ENCODE measurements around the gene TIMM13. TPM values are rescaled to one million over a fixed set of nuclear protein-coding genes. Genes with fewer than 3 reads are reported as not detected.

Gene TIMM13
- total and polyA plus RNA-seq, 3 experiments from 2014 or later = 71.0 to 169 (median 154) TPM

GRCh38 chr19:2441096-2441752 lies 13.8 kb upstream of the TIMM13 start:
- Histone ChIP-seq H3K36me3 (ENCODE audit: insufficient read depth, low read length) (peaks cover 4% of the 10 kb centered on the region), H3K4me3 (ENCODE audit: low read length) (no peak overlapping the region), H3K27me3 (ENCODE audit: insufficient read depth, low read length, poor library complexity, severe bottlenecking) (no peaks in the 10 kb centered on the region), H3K9me3 (ENCODE audit: low read length) (no peaks in the 10 kb centered on the region), H3K27ac (ENCODE audit: low read depth, low read length) (no peak overlapping the region), H3K4me1 (ENCODE audit: insufficient read depth, low read length) (no peaks in the 10 kb centered on the region)
- H3K27me3 Mint-ChIP-seq = no peaks in the 10 kb centered on the region
- no peaks in the 10 kb centered on the region for H3K9me3 Mint-ChIP-seq
- peak overlapping the region in 1 of 8 donors; percentile 81 for H3K27ac Mint-ChIP-seq
- H3K36me3 Mint-ChIP-seq = peaks cover 0 to 41% (median 6%) of the 10 kb centered on the region in 3 donors
- H3K4me1 Mint-ChIP-seq = peaks cover under 1 to 4% (median 3%) of the 10 kb centered on the region in 3 donors
- CTCF ChIA-PET = interaction anchor here (1.6 kb wide), 1 partner anchor 196 kb away, joined by 4 read pairs; no protein-coding TSS in a partner anchor
- DNase-seq = no peak
- no peak overlapping the region for H3K4me3 Mint-ChIP-seq
- POLR2A ChIA-PET = interaction anchor here (0.8 kb wide), 1 partner anchor 28 kb away, joined by 4 read pairs; no protein-coding TSS in a partner anchor

DNA sequence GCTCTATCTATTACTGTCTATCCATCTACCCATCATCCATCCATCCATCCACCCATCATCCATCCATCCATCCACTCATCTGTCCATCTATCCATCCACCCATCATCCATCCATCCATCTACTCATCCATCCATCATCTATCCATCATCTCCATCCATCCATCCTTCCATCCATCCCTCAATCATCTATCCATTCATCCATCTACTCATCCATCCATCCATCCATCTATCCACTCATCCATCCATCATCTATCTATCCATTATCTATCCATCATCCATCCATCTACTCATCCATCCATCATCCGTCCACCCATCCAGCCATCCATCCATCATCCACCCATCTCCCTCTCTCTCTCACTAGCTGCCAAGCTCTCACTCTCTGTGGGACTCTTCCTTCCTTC lies 13.1 kb upstream of the TIMM13 start:
- no peaks in the 10 kb centered on the region for H3K27me3 ChIP-seq (ENCODE audit: insufficient read depth, low read length, poor library complexity, severe bottlenecking)
- peaks cover 4% of the 10 kb centered on the region for H3K36me3 ChIP-seq (ENCODE audit: insufficient read depth, low read length)
- no peaks in the 10 kb centered on the region for H3K4me1 ChIP-seq (ENCODE audit: insufficient read depth, low read length)
- DNase-seq = no peak
- Mint-ChIP-seq H3K4me3 (no peak overlapping the region), H3K36me3 (peaks cover 0 to 43% (median 6%) of the 10 kb centered on the region in 3 donors), H3K4me1 (peaks cover 0 to 4% (median 3%) of the 10 kb centered on the region in 3 donors), H3K9me3 (no peaks in the 10 kb centered on the region), H3K27me3 (no peaks in the 10 kb centered on the region), H3K27ac (peak overlapping the region in 3 of 8 donors; percentile 4 to 46 (median 7))
- POLR2A ChIA-PET = interaction anchor here (0.8 kb wide), 1 partner anchor 28 kb away, joined by 4 read pairs; no protein-coding TSS in a partner anchor
- H3K27ac ChIP-seq (ENCODE audit: low read depth, low read length) = no peak overlapping the region
- CTCF ChIA-PET = interaction anchor here (1.6 kb wide), 1 partner anchor 196 kb away, joined by 4 read pairs; no protein-coding TSS in a partner anchor
- no peaks in the 10 kb centered on the region for H3K9me3 ChIP-seq (ENCODE audit: low read length)
- no peak overlapping the region for H3K4me3 ChIP-seq (ENCODE audit: low read length)

DNA sequence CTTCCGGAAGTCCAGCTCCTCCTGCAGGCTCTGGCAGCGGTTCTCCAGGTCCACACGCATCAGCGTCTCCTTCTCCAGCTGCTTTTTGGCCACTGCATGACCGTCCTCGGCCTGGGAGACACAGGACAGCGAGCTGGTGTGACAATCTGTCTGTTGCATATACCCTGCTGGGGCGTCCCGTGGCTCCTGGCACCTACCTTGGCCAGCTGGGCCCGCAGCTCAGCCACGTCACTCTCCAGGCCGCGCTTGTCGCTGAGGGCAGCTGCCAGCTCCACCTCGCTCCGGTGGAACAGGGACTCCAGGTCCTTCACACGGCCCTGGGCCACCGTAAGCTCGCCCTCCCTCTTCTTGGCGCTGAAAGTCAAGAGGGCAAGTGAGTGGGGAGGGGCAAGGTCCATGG lies 10.8 kb upstream of the TIMM13 start:
- Mint-ChIP-seq H3K9me3 (no peaks in the 10 kb centered on the region), H3K4me1 (peaks cover 0 to 4% (median 3%) of the 10 kb centered on the region in 3 donors), H3K36me3 (peaks cover 0 to 38% (median 3%) of the 10 kb centered on the region in 3 donors), H3K27me3 (peaks cover 0 to 1% of the 10 kb centered on the region in 2 donors), H3K4me3 (no peak overlapping the region), H3K27ac (no peak overlapping the region)
- no peak for DNase-seq
- POLR2A ChIA-PET = no interaction called here
- H3K36me3 ChIP-seq (ENCODE audit: insufficient read depth, low read length) = peaks cover 4% of the 10 kb centered on the region
- H3K27ac ChIP-seq (ENCODE audit: low read depth, low read length) = no peak overlapping the region
- no peaks in the 10 kb centered on the region for H3K9me3 ChIP-seq (ENCODE audit: low read length)
- CTCF ChIA-PET = no interaction called here
- H3K4me3 ChIP-seq (ENCODE audit: low read length) = no peak overlapping the region
- no peaks in the 10 kb centered on the region for H3K4me1 ChIP-seq (ENCODE audit: insufficient read depth, low read length)
- no peaks in the 10 kb centered on the region for H3K27me3 ChIP-seq (ENCODE audit: insufficient read depth, low read length, poor library complexity, severe bottlenecking)

GRCh38 chr19:2436926-2437325 lies 9.5 kb upstream of the TIMM13 start:
- CTCF ChIA-PET = no interaction called here
- no peak overlapping the region for H3K27ac Mint-ChIP-seq
- POLR2A ChIA-PET = no interaction called here

GRCh38 chr19:2436384-2436783 lies 9.0 kb upstream of the TIMM13 start:
- ChIA-PET POLR2A (no interaction called here), CTCF (interaction anchor here (0.9 kb wide), 1 partner anchor 8 kb away, joined by 3 read pairs; no protein-coding TSS in a partner anchor)
- Histone ChIP-seq H3K4me1 (ENCODE audit: insufficient read depth, low read length) (no peaks in the 10 kb centered on the region), H3K27me3 (ENCODE audit: insufficient read depth, low read length, poor library complexity, severe bottlenecking) (no peaks in the 10 kb centered on the region), H3K9me3 (ENCODE audit: low read length) (no peaks in the 10 kb centered on the region), H3K36me3 (ENCODE audit: insufficient read depth, low read length) (peaks cover 4% of the 10 kb centered on the region), H3K27ac (ENCODE audit: low read depth, low read length) (no peak overlapping the region), H3K4me3 (ENCODE audit: low read length) (no peak overlapping the region)
- peaks cover 0 to 4% (median 3%) of the 10 kb centered on the region in 3 donors for H3K4me1 Mint-ChIP-seq
- H3K27ac Mint-ChIP-seq = no peak overlapping the region
- no peak for DNase-seq
- peaks cover 0 to 34% (median 3%) of the 10 kb centered on the region in 3 donors for H3K36me3 Mint-ChIP-seq
- H3K27me3 Mint-ChIP-seq = peaks cover 0 to 1% of the 10 kb centered on the region in 2 donors
- H3K4me3 Mint-ChIP-seq = no peak overlapping the region
- H3K9me3 Mint-ChIP-seq = no peaks in the 10 kb centered on the region

More at GRCh38 chr19:2436926-2437325, 9.5 kb upstream of the TIMM13 start:
- Histone ChIP-seq H3K4me1 (ENCODE audit: insufficient read depth, low read length) (no peaks in the 10 kb centered on the region), H3K36me3 (ENCODE audit: insufficient read depth, low read length) (peaks cover 4% of the 10 kb centered on the region), H3K27ac (ENCODE audit: low read depth, low read length) (no peak overlapping the region), H3K4me3 (ENCODE audit: low read length) (no peak overlapping the region), H3K27me3 (ENCODE audit: insufficient read depth, low read length, poor library complexity, severe bottlenecking) (no peaks in the 10 kb centered on the region), H3K9me3 (ENCODE audit: low read length) (no peaks in the 10 kb centered on the region)
- Mint-ChIP-seq H3K9me3 (no peaks in the 10 kb centered on the region), H3K36me3 (peaks cover 0 to 35% (median 3%) of the 10 kb centered on the region in 3 donors), H3K4me3 (no peak overlapping the region), H3K4me1 (peaks cover 0 to 4% (median 3%) of the 10 kb centered on the region in 3 donors), H3K27me3 (peaks cover 0 to 1% of the 10 kb centered on the region in 2 donors)
- no peak for DNase-seq

DNA sequence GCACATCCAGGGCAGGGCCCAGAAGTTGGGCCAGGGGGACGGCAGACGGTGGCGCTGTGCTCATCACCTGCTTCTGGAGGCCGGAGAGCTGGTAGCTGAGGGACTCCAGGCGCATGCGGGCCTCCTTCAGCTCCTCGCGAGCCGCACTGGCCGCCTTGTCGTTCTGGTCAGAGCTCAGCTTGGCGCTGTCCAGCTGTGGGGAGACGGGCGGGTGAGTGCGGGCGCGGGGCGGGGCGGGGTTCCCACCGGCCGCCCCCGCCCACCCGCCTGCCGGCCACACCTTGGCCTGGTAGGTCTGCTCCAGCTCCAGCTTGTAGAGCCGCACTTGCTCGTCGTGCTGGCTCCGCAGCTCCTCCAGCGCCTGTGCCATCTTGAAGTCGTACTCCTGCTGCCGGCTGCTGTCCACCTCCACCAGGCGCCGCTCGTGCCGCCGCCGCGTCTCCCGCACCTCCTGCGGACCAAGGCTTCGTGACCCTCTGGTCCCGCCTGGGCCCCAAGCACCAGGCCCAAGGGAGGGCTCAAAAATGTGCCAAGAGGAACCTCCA lies 7.4 kb upstream of the TIMM13 start:
- no peak overlapping the region for H3K4me3 Mint-ChIP-seq
- H3K36me3 Mint-ChIP-seq = peaks cover 0 to 42% (median 0%) of the 10 kb centered on the region in 3 donors
- POLR2A ChIA-PET = no interaction called here
- no peak overlapping the region for H3K4me3 ChIP-seq (ENCODE audit: low read length)
- CTCF ChIA-PET = no interaction called here
- H3K27ac ChIP-seq (ENCODE audit: low read depth, low read length) = no peak overlapping the region
- no peaks in the 10 kb centered on the region for H3K27me3 ChIP-seq (ENCODE audit: insufficient read depth, low read length, poor library complexity, severe bottlenecking)
- H3K36me3 ChIP-seq (ENCODE audit: insufficient read depth, low read length) = no peaks in the 10 kb centered on the region
- peaks cover 0 to 1% of the 10 kb centered on the region in 2 donors for H3K27me3 Mint-ChIP-seq
- DNase-seq = no peak
- H3K9me3 Mint-ChIP-seq = no peaks in the 10 kb centered on the region
- H3K4me1 ChIP-seq (ENCODE audit: insufficient read depth, low read length) = no peaks in the 10 kb centered on the region
- H3K27ac Mint-ChIP-seq = no peak overlapping the region
- no peaks in the 10 kb centered on the region for H3K4me1 Mint-ChIP-seq
- no peaks in the 10 kb centered on the region for H3K9me3 ChIP-seq (ENCODE audit: low read length)

- POLR2A ChIA-PET = no interaction called here
- Histone ChIP-seq H3K27me3 (ENCODE audit: insufficient read depth, low read length, poor library complexity, severe bottlenecking) (no peaks in the 10 kb centered on the region), H3K27ac (ENCODE audit: low read depth, low read length) (no peak overlapping the region), H3K4me1 (ENCODE audit: insufficient read depth, low read length) (no peaks in the 10 kb centered on the region), H3K9me3 (ENCODE audit: low read length) (no peaks in the 10 kb centered on the region), H3K36me3 (ENCODE audit: insufficient read depth, low read length) (no peaks in the 10 kb centered on the region), H3K4me3 (ENCODE audit: low read length) (no peak overlapping the region)
- no peak overlapping the region for H3K4me3 Mint-ChIP-seq
- DNase-seq = no peak
- H3K27me3 Mint-ChIP-seq = peaks cover 0 to 3% of the 10 kb centered on the region in 2 donors
- no peaks in the 10 kb centered on the region for H3K4me1 Mint-ChIP-seq
- no peaks in the 10 kb centered on the region for H3K9me3 Mint-ChIP-seq
- no peak overlapping the region for H3K27ac Mint-ChIP-seq
- CTCF ChIA-PET = no interaction called here
- peaks cover 0 to 43% (median 0%) of the 10 kb centered on the region in 3 donors for H3K36me3 Mint-ChIP-seq
Measured at GRCh38 chr19:2434267-2434666, 6.9 kb upstream of the TIMM13 start.

- H3K9me3 ChIP-seq (ENCODE audit: low read length) = no peaks in the 10 kb centered on the region
- ChIA-PET POLR2A (no interaction called here), CTCF (no interaction called here)
- DNase-seq = no peak
- no peaks in the 10 kb centered on the region for H3K27me3 ChIP-seq (ENCODE audit: insufficient read depth, low read length, poor library complexity, severe bottlenecking)
- H3K36me3 ChIP-seq (ENCODE audit: insufficient read depth, low read length) = no peaks in the 10 kb centered on the region
- H3K36me3 Mint-ChIP-seq = peaks cover 0 to 43% (median 0%) of the 10 kb centered on the region in 3 donors
- H3K27ac Mint-ChIP-seq = no peak overlapping the region
- no peaks in the 10 kb centered on the region for H3K4me1 Mint-ChIP-seq
- no peaks in the 10 kb centered on the region for H3K4me1 ChIP-seq (ENCODE audit: insufficient read depth, low read length)
- H3K27me3 Mint-ChIP-seq = peaks cover 0 to 3% of the 10 kb centered on the region in 2 donors
- H3K27ac ChIP-seq (ENCODE audit: low read depth, low read length) = no peak overlapping the region
- no peak overlapping the region for H3K4me3 ChIP-seq (ENCODE audit: low read length)
- H3K9me3 Mint-ChIP-seq = no peaks in the 10 kb centered on the region
- H3K4me3 Mint-ChIP-seq = no peak overlapping the region
Measured at GRCh38 chr19:2433854-2434253, 6.5 kb upstream of the TIMM13 start.
